ENCODE results near the gene CD38.

CD38 gene

GRCh38 chr4:15902746-15903145 is 124.6 kb downstream of the CD38 start:
- TF ChIP-seq CTCF (IDR thresholded peaks at IDR 0.05; ENCODE audit: control insufficient read depth, extremely low read depth, insufficient read depth): no peak
- no peak overlapping the region for H3K4me3 ChIP-seq (ENCODE audit: low read depth, low read length)
- no peak for DNase-seq (ENCODE audit: low read depth)
